ENCODE data around the gene FGF5.
"Not testable (repeated sequence)": the region's sequence is repeated elsewhere in the genome, so short reads cannot be mapped to it uniquely, and the experiment has no call there.

The FGF5 gene

DNA sequence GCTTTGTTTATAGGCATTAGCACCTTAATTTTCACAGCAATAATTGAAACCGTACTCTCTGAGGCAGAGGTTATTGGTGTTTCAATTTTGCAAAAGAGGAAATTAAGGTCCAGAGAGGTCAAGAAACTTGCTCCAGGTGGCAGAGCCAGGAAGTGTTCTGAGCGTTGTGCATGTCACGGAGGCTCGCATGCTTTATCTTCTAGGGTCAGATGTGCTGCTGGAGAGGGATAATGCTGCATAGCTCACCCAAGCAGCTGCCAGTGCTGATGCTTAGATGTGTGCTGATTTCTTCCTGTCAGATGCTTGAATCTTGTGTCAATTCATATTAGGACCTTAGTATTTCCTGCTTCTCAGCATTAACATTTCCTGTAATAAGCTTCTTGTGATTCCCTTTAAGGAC lies 13.0 kb upstream of the FGF5 start:
- no peak for DNase-seq (ENCODE audit: low read depth in 4 of 4, low spot score in 1 of 4)

DNA sequence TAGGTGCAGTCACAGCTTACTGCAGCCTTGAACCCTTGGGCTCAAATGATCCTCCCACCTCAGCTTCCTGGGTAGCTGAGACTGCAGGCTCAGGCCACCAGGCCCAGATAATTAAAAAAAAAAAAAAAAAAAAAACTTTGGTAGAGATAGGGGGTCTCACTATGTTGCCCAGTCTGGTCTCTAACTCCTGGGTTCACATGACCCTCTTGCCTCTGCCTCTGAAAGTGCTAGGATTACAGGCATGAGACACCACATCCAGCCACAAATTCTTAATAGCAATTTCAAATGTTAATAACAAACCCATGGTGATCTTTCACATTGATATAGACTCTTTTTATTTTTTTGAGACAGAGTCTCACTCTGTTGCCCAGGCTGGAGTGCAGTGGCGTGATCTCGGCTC lies 12.3 kb upstream of the FGF5 start:
- no peak for DNase-seq (ENCODE audit: low read depth in 4 of 4, low spot score in 1 of 4)

- no peak for DNase-seq (ENCODE audit: low read depth in 4 of 4, low spot score in 1 of 4)
Measured at GRCh38 chr4:80255329-80256095, 11.0 kb upstream of the FGF5 start.

DNA sequence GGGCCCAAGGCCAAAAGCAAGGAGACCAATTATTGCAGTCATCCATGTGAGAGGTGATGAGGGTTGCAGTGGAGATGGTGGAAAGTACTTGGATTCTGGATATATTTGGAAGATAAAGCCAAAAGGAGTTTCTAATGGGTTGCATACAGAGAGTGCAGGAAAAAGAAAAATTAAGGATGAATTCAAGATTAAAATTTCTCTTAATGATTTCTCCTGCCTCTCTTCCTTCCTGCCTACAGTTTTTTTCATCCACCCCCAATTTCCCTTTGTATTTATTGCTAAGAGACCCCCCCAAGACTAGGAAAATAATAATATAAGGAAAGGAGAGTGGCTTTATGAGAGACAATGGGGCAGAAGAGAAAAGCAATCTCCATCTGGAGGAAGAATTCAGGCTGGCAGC lies 8.6 kb upstream of the FGF5 start:
- DNase-seq (ENCODE audit: low read depth in 4 of 4, low spot score in 1 of 4) = no peak

DNA sequence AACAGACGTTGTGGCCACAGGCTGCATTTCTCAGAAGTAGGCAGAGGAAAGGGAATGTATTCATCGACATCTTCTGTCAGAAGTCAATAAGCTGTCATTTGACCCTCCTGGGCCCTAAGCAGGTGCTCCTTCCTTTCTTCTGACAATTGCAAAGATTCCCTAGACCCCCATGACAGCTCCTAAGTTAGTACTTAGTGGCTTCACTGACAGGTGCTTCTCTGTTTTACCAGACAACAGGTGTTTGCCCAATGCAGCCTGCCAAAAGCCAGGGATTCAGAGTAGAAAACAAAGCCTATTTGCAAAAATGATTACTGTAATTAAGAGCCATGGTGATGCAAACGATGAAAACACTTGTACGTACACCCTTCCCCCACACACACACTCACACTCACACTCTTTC lies 7.5 kb upstream of the FGF5 start:
- DNase-seq (ENCODE audit: low read depth in 4 of 4, low spot score in 1 of 4) = no peak

DNA sequence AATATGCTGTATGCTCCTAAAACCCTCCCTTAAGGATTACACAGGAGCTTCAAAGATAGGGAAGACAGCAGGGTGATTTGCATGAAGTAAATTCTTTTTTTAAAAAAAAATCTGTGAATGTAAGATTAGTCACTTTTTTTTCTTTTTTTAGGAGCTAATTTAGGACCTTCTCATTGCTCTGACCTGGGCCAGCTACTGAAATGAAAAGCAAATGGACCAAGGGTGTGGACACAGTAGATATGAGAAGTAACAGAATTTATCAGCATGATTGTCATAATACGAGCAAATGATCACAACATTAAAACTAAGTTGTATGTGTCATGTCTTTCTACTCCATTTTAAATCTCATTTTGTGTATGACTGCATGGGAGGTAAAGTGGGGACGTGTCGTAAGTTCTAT lies 6.6 kb upstream of the FGF5 start:
- no peak for DNase-seq (ENCODE audit: low read depth in 4 of 4, low spot score in 1 of 4)

GRCh38 chr4:80261989-80262600 lies 4.4 kb upstream of the FGF5 start:
- DNase-seq (ENCODE audit: low read depth in 4 of 4, low spot score in 1 of 4) = no peak

- DNase-seq (ENCODE audit: low read depth in 4 of 4, low spot score in 1 of 4) = no peak
Measured at GRCh38 chr4:80263541-80264351, 2.7 kb upstream of the FGF5 start.

- DNase-seq (ENCODE audit: low read depth in 4 of 4, low spot score in 1 of 4) = no peak
Measured at GRCh38 chr4:80264352-80264647, 2.2 kb upstream of the FGF5 start.

DNA sequence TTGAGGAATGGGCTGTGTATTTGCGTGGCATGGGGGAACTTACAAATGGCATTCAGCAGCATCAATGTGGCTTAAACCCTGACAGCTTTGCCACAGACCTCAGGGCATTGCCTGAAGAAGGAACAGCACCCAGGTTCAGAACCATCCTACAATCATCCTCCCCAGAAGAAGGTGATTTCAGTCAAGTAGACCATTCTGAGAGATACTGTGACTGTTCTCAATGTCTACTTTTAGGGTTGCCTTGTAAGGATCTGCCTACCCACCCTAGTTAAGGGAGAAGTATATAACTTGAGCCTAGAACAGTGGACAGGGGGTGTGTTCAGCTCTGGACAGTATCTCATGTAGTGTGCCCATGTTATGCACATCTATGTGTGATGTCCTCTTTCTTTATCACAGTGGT lies 1.6 kb upstream of the FGF5 start:
- DNase-seq (ENCODE audit: low read depth in 4 of 4, low spot score in 1 of 4) = no peak

GRCh38 chr4:80265571-80266252 lies 752 bp upstream of the FGF5 start:
- DNase-seq (ENCODE audit: low read depth in 4 of 4, low spot score in 1 of 4) = no peak

DNA sequence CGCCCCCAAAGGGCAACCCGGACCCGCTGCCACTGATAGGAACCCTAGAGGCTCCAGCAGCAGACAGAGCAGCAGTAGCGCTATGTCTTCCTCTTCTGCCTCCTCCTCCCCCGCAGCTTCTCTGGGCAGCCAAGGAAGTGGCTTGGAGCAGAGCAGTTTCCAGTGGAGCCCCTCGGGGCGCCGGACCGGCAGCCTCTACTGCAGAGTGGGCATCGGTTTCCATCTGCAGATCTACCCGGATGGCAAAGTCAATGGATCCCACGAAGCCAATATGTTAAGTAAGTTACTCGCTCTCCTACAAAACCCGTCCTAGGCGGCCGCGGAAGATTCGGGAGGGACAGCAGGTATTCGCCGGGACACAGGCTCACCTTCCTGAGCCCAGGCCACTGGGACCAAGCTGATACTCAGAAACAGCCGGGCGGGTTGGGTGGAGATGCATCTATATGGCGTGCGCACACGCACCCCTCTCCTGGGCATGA lies 477 bp downstream of the FGF5 start:
- DNase-seq (ENCODE audit: low read depth in 4 of 4, low spot score in 1 of 4) = no peak

- no peak for DNase-seq (ENCODE audit: low read depth in 4 of 4, low spot score in 1 of 4)
Measured at GRCh38 chr4:80268081-80268823, 1.8 kb downstream of the FGF5 start.

- no peak for DNase-seq (ENCODE audit: low read depth in 4 of 4, low spot score in 1 of 4)
Measured at GRCh38 chr4:80268936-80269335, 2.5 kb downstream of the FGF5 start.

- no peak for DNase-seq (ENCODE audit: low read depth in 4 of 4, low spot score in 1 of 4)
Measured at GRCh38 chr4:80270321-80270720, 3.9 kb downstream of the FGF5 start.

- no peak for DNase-seq (ENCODE audit: low read depth in 4 of 4, low spot score in 1 of 4)
Measured at GRCh38 chr4:80270868-80271267, 4.4 kb downstream of the FGF5 start.

DNA sequence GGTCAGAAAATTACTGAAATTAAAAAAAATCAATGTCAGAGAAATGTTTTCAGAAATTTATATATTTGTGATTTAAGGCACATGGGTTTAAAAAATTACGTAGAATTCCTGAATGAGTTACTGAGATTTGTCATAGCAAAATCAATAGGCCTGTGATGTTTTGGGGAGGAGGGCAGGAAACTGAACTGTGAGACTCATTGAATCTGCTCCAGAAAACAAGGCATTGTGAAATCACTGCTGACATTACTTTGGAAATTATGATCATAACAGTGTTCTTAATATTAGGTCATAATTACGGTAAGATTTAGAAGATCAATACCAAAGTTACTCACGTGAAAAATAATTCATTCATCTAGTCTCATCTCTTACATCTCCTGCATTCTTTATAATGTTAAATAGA lies 5.3 kb downstream of the FGF5 start:
- no peak for DNase-seq (ENCODE audit: low read depth in 4 of 4, low spot score in 1 of 4)

DNA sequence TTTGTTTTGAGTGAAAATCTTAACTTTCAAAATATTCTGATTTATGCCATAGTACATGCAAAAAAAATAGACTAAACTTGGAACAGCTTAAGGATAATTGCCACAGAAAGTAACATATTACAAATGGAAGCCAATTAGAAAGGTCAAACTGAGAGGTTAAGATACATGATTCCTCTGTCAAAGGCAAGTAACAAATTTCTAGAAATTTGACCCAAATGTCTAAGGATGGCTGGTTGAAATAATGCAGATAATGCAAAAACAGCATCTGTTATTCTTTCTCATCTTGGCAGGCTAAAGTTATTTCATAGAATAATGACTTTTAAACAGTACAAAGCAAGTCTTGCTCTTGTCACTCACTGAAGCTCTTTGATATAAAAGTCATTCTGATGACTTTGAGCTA lies 10.5 kb downstream of the FGF5 start:
- no peak for DNase-seq (ENCODE audit: low read depth in 4 of 4, low spot score in 1 of 4)

GRCh38 chr4:80279751-80280150 lies 13.3 kb downstream of the FGF5 start:
- no peak for DNase-seq (ENCODE audit: low read depth in 4 of 4, low spot score in 1 of 4)

GRCh38 chr4:80286451-80286850 lies 20.0 kb downstream of the FGF5 start:
- DNase-seq (ENCODE audit: low read depth in 4 of 4, low spot score in 1 of 4) = no peak

DNA sequence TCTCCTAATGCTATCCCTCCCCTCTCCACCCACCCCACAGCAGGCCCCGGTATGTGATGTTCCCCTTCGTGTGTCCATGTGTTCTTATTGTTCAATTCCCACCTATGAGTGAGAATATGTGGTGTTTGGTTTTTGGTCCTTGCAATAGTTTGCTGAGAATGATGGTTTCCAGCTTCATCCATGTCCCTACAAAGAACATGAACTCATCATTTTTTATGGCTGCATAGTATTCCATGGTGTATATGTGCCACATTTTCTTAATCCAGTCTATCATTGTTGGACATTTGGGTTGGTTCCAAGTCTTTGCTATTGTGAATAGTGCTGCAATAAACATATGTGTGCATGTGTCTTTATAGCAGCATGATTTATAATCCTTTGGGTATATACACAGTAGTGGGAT lies 24.2 kb downstream of the FGF5 start:
- DNase-seq (ENCODE audit: low read depth in 4 of 4, low spot score in 1 of 4) = not testable (repeated sequence)

All from stimulated activated CD4-positive, alpha-beta T cell treated with anti-CD3 and anti-CD28 coated beads, Interleukin-1b, Interleukin-23, amount 100 ng/mL, for 24 hours (primary cell).